PFSK-1 (cell line): ENCODE data around the gene TMED6.

ENCODE experiments used
- POLR2AphosphoS5 ChIP-seq: IDR thresholded peaks from 2 replicates; pipeline ENCODE4 v1.6.1; 2012; ENCODE audit warnings: low read depth, mild to moderate bottlenecking, control low read depth, low read length, moderate library complexity
- REST ChIP-seq, 2 experiments: IDR thresholded peaks; 2 replicates each; pipeline versions ENCODE4 v1.6.1 to v1.8.0; 2011 to 2012; ENCODE audit warnings: low read depth in 2 of 2, low read length in 2 of 2, control low read depth in 1 of 2, inconsistent platforms in 1 of 2, mild to moderate bottlenecking in 1 of 2, moderate library complexity in 1 of 2; ENCODE audit not compliant: insufficient read depth in 1 of 2
- SIN3A ChIP-seq: IDR thresholded peaks from 2 replicates; pipeline ENCODE4 v1.6.1; 2012; ENCODE audit warnings: mild to moderate bottlenecking, low read length, moderate library complexity, borderline replicate concordance; ENCODE audit not compliant: insufficient read depth

- TF ChIP-seq POLR2AphosphoS5: no peak
- no peak for TF ChIP-seq REST (IDR thresholded peaks at IDR 0.05; ENCODE audit: insufficient read depth in 1 of 2, low read depth in 2 of 2, low read length in 2 of 2)
- no peak for TF ChIP-seq SIN3A
These were observed 12.5 kb upstream of the TMED6 start for GRCh38 chr16:69364088-69364487.
